Sciatic nerve (tissue), 2 donors: ENCODE measurements around the gene IFNA7. TPM values are rescaled to one million over a fixed set of nuclear protein-coding genes. Genes with fewer than 3 reads are reported as not detected.
"Not testable (repeated sequence)": the region's sequence is repeated elsewhere in the genome, so short reads cannot be mapped to it uniquely, and the experiment has no call there.

Experiments
- ATAC-seq: fragments of 200-7000 bp; cut with Tn5 transposase; one replicate; pipeline ENCODE4 v1.9.1; 2020; ENCODE audit warnings: mild to moderate bottlenecking, moderate library complexity
- DNase-seq: peaks from one replicate; pipeline ENCODE4 v3.0.0-alpha.2; 2020; ENCODE audit warnings: low spot score
- intact Hi-C: fragments of 100-400 bp; cut with DNase I; formaldehyde crosslinking; loops from one replicate; pipeline ENCODE4 v1.14.2; 2022
- total RNA-seq: library from RNA; stranded (reverse); fragmentation: NEBNext Ultra II Directional; extraction: Animal tissue kit (Norgen Biotek cat#: 25700); gene quantifications from one replicate; pipeline ENCODE4 v1.2.1, GENCODE V29; 2021
- donor health status: DM: no; HTN: no; CAD: no.
- donor health status: DM: no; HTN: no; CAD: no.

IFNA7 gene
- not detected for total RNA-seq

- DNase-seq, intact Hi-C loops: not testable (repeated sequence)
Observed at GRCh38 chr9:21202105-21202504, at the start of gene IFNA7. TSS of gene IFNA7 (minus strand) at chr9:21202205. CDS start at chr9:21202165, 40 bp downstream.

GRCh38 chr9:21251638-21252037, 49.6 kb upstream of the IFNA7 start:
- intact Hi-C loops, result no loop called here
- DNase-seq (no peak), ATAC-seq (no peak)

More at GRCh38 chr9:21202105-21202504, at the start of gene IFNA7:
- not testable (repeated sequence) for ATAC-seq

DNA sequence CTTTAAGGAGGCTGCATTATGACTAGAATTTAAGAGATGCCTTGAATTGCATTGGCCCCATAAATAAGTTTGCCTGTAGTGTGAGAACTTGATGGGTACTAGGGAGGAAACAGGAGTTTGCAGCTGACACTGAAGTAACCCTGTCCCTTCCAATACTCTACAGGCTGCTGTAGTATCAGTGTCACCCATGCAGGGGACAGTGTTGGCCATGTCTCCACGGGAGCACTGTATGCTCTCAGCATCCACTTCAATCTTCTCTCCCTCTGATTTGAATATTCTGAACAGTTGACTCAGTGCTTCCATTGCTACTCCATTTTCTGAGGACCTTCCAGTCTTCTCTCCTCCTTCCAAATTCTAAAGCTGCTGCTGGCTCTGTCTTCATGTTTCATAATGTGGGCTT, 49.2 kb upstream of the IFNA7 start:
- ATAC-seq (no peak), DNase-seq (no peak)
- intact Hi-C loops, result no loop called here

- no peak for DNase-seq
- intact Hi-C loops, result no loop called here
- ATAC-seq, result no peak
Observed at GRCh38 chr9:21244836-21245235, 42.8 kb upstream of the IFNA7 start.

DNA sequence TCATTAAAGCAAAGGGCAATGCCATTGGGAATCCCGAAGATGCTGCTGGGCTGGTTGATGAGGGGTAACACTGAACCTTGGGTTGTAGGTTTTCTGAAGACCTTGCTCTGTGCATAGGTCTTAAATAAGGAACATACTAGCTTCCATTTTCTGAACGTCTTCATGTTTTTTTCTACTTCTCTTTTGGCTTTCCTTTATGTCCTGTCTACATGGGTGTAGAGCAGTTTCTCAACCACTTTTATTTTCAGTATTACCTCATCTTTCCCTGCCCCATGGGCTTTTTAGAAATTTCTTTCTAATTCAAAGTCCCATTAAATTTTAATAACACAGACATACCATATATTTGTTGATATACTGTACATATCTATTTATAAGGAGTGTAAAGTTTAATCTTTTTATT, 37.9 kb upstream of the IFNA7 start, which contains the start of gene IFNA14:
Gene IFNA14 (minus strand): TSS at position 95 of the 400 bp plus-strand sequence. CDS start 70 bp downstream, at position 25.
- DNase-seq (no peak), ATAC-seq (no peak)
- intact Hi-C loops, result no loop called here

DNA sequence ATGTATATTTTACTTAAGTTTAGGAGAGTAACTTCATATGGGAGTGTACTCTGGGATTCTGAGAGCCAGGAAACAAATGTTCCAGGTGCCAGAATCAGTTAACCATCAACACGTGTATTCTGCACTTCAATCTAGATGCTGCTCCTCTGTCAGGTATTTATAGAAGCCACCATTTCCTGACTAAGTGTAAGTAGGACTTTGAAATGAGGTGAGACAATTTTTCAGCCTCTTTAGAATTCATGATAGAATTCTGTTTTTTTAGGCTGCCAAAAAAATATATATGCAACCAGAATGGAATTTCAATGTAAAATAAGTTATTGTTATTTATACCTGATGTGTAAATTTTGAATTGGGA, 34.3 kb upstream of the IFNA7 start:
- intact Hi-C loops, DNase-seq, ATAC-seq: not testable (repeated sequence)

GRCh38 chr9:21235468-21236359, 33.7 kb upstream of the IFNA7 start:
- DNase-seq, intact Hi-C loops: not testable (repeated sequence)
- ATAC-seq, result peak; percentile 75

DNA sequence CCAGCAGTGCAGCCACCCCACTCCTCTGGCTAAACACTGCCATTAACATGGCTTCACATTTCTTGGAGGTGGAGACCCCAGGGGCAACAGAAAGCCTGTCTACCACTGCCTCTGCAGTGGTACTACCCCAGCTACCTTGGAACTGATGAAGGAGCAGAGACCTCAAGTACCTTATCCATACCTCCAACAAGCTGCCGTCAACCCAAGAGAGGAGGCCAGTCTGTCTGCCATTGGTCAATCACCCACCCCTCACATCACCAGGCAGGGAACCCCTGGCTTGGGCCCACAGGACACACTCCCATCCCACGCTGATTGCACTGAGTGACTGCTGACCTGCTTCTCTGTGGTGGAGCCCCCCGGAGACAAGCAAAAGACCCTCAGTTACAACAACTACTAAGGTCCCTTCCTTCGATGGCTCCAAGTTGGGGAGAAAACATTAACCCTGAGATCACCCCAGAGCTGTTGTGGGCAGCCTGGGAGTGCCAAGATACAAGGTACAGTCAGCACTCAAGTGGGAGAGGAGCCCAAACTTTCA, 32.2 kb upstream of the IFNA7 start:
- ATAC-seq (no peak), DNase-seq (no peak)
- intact Hi-C loops, result no loop called here

DNA sequence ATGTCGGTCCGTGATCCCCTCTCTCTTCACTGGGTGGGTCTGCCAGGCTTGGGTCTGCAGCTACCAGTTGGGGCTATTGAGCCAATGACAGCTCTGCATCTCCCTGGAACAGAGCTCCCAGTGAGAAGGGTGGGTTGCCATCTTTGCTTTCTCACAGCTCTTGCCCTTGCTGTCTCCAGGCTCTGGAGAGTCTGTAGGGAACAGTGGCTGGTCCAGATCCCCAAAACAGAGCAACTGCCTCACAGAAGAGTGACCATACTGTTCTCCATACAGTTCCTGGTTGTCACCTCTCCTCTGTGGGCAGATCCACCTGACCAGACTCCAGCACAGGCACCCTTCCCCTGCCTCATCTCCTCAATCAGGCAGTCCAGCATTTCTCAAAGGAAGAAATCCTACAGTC, 31.3 kb upstream of the IFNA7 start:
- intact Hi-C loops, result no loop called here
- DNase-seq, result no peak
- ATAC-seq, result no peak

- intact Hi-C loops, result no loop called here
Observed at GRCh38 chr9:21228122-21228521, 26.1 kb upstream of the IFNA7 start, which contains the start of gene IFNA17. TSS of gene IFNA17 (minus strand) at chr9:21228222. CDS start at chr9:21228173, 49 bp downstream.

DNA sequence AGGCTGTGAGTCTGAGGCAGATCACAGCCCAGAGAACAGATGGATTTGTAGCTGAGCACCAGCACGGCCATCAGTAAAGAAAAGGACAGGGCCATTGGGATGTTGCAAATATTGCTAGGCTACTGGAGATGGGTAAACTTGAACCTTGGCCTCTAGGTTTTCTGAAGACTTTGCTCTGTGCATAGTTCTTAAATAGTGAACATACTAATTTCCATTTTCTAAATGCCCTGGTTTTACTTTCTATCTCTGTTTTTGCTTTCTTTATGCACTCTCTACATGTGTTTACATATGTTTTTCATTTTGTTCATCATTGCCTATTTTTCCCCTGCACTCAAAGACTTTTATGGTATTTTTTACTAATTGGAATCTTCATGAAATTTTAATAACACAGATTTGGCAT, 15.2 kb upstream of the IFNA7 start, which contains the start of gene IFNA16:
Gene IFNA16 (minus strand): TSS at position 101 of the 400 bp plus-strand sequence. CDS start 6 bp downstream, at position 95.
- ATAC-seq, intact Hi-C loops, DNase-seq: not testable (repeated sequence)

More at GRCh38 chr9:21228122-21228521, 26.1 kb upstream of the IFNA7 start, which contains the start of gene IFNA17:
- no peak for DNase-seq
- ATAC-seq, result no peak

- intact Hi-C loops, DNase-seq, ATAC-seq: not testable (repeated sequence)
Observed at GRCh38 chr9:21213411-21214326, 11.7 kb upstream of the IFNA7 start.

DNA sequence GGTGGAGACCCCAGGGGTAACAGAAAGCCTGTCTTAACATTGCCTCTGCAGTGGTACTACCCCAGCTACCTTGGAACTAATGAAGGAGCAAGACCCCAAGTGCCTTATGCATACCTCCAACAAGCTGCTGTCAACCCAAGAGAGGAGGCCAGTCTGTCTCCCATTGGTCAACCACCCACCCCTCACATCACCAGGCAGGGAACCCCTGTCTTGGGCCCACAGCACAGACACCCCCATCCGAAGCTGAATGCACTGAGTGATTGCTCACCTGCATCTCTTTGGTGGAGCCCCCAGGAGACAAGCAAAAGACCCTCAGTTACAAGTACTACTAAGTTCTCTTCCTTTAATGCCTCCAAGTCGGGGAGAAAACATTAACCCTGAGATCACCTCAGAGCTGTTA, 10.2 kb upstream of the IFNA7 start:
- not testable (repeated sequence) for ATAC-seq

DNA sequence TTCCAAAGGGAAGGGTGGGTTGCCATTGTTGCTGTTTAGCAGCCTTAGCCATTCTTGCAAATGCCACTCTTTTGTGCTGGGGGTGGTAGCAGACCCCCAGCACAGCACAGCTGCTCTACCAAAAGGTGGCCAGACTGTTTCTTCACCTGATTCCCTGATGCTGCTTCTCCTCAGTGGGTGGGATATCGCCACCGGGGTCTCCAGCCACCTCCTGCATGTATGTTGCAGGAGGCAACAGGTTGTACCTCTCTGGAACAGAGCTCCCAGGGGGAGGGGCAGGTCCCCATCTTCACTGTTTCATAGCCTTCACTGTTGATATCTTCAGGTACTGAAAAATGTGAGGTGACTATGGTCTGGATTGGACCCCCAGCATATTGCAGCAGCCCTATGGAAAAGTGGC, 8.8 kb upstream of the IFNA7 start:
- ATAC-seq, intact Hi-C loops, DNase-seq: not testable (repeated sequence)

More for the DNA sequence above, 10.2 kb upstream of the IFNA7 start:
- DNase-seq, intact Hi-C loops: not testable (repeated sequence)

DNA sequence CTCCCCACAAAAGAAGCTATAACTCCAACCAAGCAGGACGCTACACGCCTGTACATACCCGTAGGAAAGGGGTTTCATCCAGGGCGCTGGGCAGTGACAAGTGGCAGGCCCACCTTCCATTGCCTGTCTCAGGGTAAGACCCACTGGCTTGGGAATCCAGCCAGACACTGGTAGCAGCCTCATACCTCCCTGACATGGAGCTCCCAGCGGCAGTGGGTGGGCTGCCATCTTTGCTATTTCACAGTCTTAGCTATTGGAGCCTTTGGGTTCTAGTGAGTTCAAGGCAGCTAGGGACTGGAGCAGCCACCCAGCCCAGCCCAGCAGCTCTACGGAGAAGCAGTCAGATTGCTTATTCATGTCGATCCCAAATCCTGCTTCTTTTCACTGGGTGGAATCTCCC, 8.3 kb upstream of the IFNA7 start:
- ATAC-seq (no peak), DNase-seq (no peak)
- intact Hi-C loops, result no loop called here

- ATAC-seq, intact Hi-C loops, DNase-seq: not testable (repeated sequence)
Observed at GRCh38 chr9:21207043-21207442, 5.0 kb upstream of the IFNA7 start, which contains the start of gene IFNA10. TSS of gene IFNA10 (minus strand) at chr9:21207143. CDS start at chr9:21207097, 46 bp downstream.

DNA sequence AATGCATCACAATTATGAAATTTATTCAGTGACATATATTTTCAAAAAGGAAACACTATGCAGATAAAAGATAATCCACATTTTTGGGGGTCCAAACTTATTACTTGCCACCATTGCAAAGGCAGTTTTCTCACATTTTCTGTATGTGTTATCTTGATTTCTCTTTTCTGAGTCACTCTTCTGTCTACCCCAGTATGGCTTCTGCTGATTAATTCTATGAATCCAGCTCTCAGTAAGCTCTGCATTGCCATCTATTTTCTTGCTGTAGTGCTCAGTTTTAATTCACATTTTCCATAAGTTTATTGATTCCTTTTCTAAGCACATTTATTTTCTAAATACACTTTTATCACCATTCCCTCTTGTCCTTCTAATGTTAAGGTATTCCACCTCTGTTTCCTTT, 3.2 kb upstream of the IFNA7 start:
- DNase-seq, result no peak
- no peak for ATAC-seq
- intact Hi-C loops, result no loop called here

- DNase-seq, intact Hi-C loops: not testable (repeated sequence)
- ATAC-seq, result peak; percentile 70
Observed at GRCh38 chr9:21194867-21195776, 6.9 kb downstream of the IFNA7 start.
